Measurements from ENCODE around the gene ENC1.

Gene ENC1

GRCh38 chr5:74632947-74633356 is 7.6 kb downstream of the ENC1 start:
- no peak for DNase-seq (ENCODE audit: low read depth in 3 of 3, low spot score in 1 of 3)

- no peak for DNase-seq (ENCODE audit: low read depth in 3 of 3, low spot score in 1 of 3)
Observed at GRCh38 chr5:74631081-74631953, 9.2 kb downstream of the ENC1 start.

GRCh38 chr5:74630453-74631066 is 10.0 kb downstream of the ENC1 start:
- DNase-seq (ENCODE audit: low read depth in 3 of 3, low spot score in 1 of 3) = no peak

GRCh38 chr5:74629326-74629725 is 11.2 kb downstream of the ENC1 start:
- DNase-seq (ENCODE audit: low read depth in 3 of 3, low spot score in 1 of 3) = no peak

DNA sequence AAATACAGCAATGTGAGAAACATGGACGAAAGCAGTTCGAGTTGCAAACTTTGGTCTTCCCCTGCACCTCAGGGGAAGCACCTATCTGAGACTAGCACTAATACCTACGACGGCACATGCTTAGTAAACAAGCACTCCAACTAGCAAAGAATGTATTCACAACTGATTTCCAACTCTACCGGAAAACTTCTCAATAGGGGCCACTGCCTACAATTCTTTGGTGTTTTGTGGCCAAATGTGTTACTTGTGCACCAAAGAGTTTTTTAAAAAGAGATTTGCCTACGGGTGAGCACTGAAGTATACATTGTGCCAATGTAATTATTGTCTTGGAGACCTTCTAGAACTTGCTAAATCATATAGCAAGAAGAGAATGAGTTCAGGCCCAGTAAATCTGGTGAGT is 12.2 kb downstream of the ENC1 start:
- DNase-seq (ENCODE audit: low read depth in 3 of 3, low spot score in 1 of 3) = no peak

DNA sequence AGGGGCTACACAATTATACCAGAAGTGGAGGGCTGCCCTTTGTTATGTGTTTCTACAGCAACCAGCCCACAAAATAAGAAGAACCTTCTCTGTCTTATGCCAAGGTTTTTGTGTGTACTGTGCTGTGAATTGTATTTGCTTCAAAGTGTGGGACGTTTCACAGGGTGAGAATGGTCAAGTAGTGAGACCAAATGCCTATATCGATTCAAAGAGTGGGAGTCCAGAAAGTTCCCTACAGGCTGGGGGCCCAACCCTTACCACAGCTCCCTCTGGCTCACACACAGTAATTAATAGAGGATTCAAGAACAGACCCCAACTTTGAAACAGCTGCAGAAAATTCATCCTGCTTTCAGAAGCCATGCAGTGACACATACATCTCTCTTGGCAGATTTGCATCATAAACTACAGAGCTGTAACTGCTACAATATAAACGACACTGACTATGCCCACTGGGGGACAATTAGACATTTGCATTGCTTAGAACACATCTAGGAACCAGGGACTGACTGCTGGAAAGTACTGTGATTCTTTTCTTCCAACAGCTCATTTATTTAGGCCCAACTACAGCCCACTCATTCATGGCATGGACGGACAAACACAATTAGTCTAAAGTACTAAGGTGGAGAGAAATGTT is 12.8 kb downstream of the ENC1 start:
- DNase-seq (ENCODE audit: low read depth in 3 of 3, low spot score in 1 of 3) = no peak

DNA sequence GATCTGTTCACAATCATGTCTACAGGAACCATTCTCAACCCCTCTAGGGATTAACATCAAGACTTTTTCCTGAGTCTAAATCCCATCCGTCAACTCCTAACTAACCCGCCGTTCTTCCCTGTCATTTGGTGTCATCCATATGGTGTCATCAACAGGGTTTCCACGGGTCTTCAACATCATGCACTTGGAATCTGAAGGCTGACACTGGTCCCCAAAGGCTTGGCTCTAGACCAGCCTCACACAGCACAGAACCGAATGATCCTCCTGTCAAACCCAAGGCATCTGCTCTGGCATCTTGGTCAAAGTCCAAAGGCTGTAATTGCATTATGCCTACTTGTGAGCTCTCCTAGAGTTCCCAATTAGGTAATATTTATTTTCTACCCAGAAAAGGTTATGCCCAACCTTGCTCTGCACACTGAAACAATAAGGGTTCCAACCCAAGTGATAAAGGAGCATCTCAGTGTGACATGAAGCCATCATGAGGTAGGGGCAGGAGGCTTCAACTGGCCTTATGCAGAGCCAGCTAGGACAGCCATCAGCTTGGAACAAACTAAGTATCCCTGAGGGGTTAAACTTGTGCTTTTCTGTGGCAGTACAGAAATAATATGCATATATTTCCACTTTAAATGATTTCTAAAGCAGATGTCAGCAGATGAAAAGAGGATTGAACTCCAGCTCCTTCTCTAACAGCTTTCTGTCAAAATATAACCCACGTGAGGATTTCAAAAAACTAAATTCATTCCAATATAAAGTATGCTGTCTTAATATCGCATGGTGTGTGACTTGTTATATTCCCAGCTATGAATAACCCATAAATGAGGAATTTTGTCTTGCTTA is 13.9 kb downstream of the ENC1 start:
- DNase-seq (ENCODE audit: low read depth in 3 of 3, low spot score in 1 of 3) = no peak

DNA sequence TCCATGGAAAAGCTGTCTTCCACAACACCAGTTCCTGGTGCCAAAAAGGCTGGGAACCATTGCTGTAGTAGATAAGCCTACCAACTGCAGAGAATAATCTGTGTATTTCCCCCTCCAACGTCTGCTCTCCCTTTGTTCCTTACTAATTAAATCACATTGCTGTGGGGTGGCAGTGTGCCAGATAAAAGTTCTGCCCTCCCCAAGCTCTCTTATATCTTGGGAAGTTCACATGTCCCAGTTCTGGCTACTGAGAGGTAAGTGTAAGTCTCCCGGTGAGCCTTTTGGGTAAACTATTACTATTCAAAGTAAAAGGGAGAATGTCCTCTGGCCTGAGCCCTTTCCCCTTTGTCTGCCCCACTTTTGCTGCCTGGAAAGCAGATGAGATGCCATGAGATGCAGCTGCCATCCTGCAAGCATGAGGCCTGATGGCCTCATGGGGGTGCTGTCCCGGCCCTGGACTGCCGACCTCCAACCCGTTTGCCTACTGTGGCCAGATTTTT is 14.7 kb downstream of the ENC1 start:
- no peak for DNase-seq (ENCODE audit: low read depth in 3 of 3, low spot score in 1 of 3)

GRCh38 chr5:74624931-74625505 is 15.5 kb downstream of the ENC1 start:
- DNase-seq (ENCODE audit: low read depth in 3 of 3, low spot score in 1 of 3) = no peak

- no peak for DNase-seq (ENCODE audit: low read depth in 3 of 3, low spot score in 1 of 3)
Observed at GRCh38 chr5:74624501-74624900, 16.0 kb downstream of the ENC1 start.

DNA sequence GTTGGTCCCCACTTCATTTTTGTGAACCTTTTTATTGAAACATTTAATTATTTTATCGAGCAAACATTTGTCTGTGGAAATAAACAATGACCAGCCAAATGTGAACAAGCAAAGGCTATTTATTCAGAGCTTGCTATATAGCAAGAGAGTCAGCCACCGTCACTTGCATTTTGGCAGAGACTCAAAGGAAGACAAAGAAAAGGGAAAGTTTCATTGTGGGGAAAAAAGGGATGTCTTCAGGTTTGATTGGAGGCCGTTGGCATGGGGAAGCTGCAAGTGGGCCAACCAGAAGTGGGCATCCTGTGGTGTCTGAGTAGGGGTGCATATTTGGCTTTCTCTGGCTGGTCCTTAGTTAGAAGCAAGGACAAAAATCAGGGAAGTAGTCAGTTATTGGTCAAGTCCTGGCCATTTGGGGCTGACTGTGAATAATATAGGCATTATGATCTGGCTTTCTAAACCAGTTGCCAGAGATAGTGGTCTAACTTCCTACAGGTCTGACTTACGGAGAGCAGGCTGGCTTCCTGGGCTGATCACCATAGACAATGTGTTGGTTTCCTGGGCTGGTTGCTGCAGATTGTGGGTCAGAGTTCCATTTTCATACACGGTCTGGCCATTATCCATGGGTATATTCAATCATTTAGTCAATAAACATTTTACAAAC is 16.6 kb downstream of the ENC1 start:
- DNase-seq (ENCODE audit: low read depth in 3 of 3, low spot score in 1 of 3) = no peak

GRCh38 chr5:74623006-74623611 is 17.4 kb downstream of the ENC1 start:
- DNase-seq (ENCODE audit: low read depth in 3 of 3, low spot score in 1 of 3) = no peak

GRCh38 chr5:74622122-74622521 is 18.4 kb downstream of the ENC1 start:
- no peak for DNase-seq (ENCODE audit: low read depth in 3 of 3, low spot score in 1 of 3)

GRCh38 chr5:74621492-74621891 is 19.0 kb downstream of the ENC1 start:
- DNase-seq (ENCODE audit: low read depth in 3 of 3, low spot score in 1 of 3) = no peak

GRCh38 chr5:74619308-74619707 is 21.2 kb downstream of the ENC1 start:
- no peak for DNase-seq (ENCODE audit: low read depth in 3 of 3, low spot score in 1 of 3)

GRCh38 chr5:74618106-74618505 is 22.4 kb downstream of the ENC1 start:
- no peak for DNase-seq (ENCODE audit: low read depth in 3 of 3, low spot score in 1 of 3)

GRCh38 chr5:74617202-74617601 is 23.3 kb downstream of the ENC1 start:
- no peak for DNase-seq (ENCODE audit: low read depth in 3 of 3, low spot score in 1 of 3)

- no peak for DNase-seq (ENCODE audit: low read depth in 3 of 3, low spot score in 1 of 3)
Observed at GRCh38 chr5:74616236-74617146, 24.0 kb downstream of the ENC1 start.

GRCh38 chr5:74613283-74613682 is 27.2 kb downstream of the ENC1 start:
- DNase-seq (ENCODE audit: low read depth in 3 of 3, low spot score in 1 of 3) = no peak
